ENCODE data around the gene DSC1.

- TF ChIP-seq FOXA1 (IDR thresholded peaks at IDR 0.05) = no peak
- TF ChIP-seq ARNT (IDR thresholded peaks at IDR 0.05) = no peak
- no peak for TF ChIP-seq TARDBP (IDR thresholded peaks at IDR 0.05)
- TF ChIP-seq CTBP1 (IDR thresholded peaks at IDR 0.05; ENCODE audit: borderline replicate concordance) = no peak
- no peak for TF ChIP-seq SP1 (IDR thresholded peaks at IDR 0.05)
- TF ChIP-seq FOXM1 (IDR thresholded peaks at IDR 0.05; ENCODE audit: borderline replicate concordance) = no peak
- no peak for TF ChIP-seq BHLHE40 (IDR thresholded peaks at IDR 0.05; ENCODE audit: borderline replicate concordance)
- no peak for TF ChIP-seq NFRKB (IDR thresholded peaks at IDR 0.05)
- TF ChIP-seq SUZ12 (IDR thresholded peaks at IDR 0.05) = no peak
- no peak for TF ChIP-seq ZNF384 (IDR thresholded peaks at IDR 0.05)
- peak; percentile 69 for TF ChIP-seq PKNOX1 (IDR thresholded peaks at IDR 0.05)
- no peak for TF ChIP-seq HDGF (IDR thresholded peaks at IDR 0.05; ENCODE audit: borderline replicate concordance)
- no peak for TF ChIP-seq FOXK2 (IDR thresholded peaks at IDR 0.05)
- TF ChIP-seq ELF4 (IDR thresholded peaks at IDR 0.05) = no peak
Measured at GRCh38 chr18:31100436-31101182, 62.0 kb downstream of the DSC1 start.
